Measurements from ENCODE around the gene TTC33.
"Not testable (repeated sequence)": the region's sequence is repeated elsewhere in the genome, so short reads cannot be mapped to it uniquely, and the experiment has no call there.

TTC33 gene

DNA sequence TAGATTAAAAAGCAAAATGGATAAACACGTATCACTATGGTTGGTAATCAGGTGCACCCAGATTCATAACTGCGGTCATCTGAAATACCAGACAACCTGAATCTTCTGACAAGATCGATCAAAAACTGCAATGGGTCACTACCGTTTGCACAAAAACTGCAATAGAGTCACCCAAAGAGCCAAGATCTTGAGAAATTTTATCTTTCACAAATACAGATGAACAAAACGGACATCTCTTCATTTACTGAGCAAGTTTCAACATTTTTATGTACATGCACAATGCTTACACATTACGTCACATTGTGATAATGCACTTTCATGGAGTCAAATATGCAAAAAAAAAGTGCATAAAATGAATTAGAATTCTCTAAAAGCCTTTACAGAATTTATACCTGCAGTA, 23.8 kb upstream of the TTC33 start:
- no peak for DNase-seq (ENCODE audit: low spot score)

DNA sequence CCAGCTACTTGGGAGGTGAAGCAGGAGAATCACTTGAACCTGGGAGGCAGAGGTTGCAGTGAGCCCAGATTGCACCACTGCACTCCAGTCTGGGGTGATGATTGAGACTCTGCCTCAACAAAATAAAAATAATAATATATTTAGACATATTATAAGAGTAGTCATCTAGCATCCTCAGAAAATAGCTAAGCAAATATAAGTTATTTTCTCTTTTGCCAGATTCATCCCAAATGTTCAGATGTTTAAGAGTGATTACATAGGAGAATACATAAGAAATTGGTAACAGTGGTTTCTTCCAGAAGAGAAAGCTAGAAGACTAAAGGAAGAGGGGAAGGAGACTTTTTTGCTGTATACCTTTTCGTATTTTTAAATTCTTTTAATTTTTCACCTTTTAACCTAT, 22.4 kb upstream of the TTC33 start:
- DNase-seq (ENCODE audit: low spot score), result no peak

GRCh38 chr5:40776658-40776977, 20.9 kb upstream of the TTC33 start:
- DNase-seq (ENCODE audit: low spot score), result no peak

DNA sequence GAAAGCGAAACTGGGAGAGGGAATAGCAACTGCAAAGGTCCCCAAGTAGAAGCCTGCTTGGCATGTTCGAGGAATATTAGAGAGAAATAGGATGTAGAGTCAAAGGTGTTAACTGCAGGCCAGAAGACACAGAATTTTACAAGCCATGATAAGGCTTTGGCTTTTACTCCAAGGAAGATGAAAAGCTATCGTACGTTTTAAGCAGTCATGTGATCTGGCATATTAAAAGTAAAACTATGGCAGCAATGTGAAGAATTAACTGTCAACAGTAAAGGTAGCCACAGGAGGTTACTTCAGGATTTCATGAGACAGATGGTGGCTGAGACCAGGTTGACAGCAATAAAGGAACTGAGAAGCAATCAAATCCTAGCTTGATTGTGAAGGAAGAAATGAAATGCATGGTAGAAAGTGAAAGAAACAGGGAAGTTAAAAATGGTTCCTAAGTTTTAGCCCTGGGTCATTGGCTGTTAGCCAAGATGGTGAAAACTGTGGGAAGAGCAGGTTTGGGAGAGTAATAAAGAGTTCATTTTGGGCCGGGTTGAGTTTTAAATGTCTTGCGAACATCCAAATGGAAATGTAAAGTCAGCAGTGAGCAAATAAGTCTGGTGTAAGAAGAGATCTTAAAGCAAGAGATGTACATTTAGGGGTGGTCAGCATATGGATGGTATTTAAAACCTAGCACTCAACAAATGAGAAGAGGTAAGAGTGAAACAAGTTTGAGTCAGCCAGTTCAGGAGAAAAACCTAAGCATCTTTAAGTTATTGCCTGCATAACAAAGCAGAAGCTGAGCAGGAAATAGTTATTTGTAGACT, 20.3 kb upstream of the TTC33 start:
- DNase-seq (ENCODE audit: low spot score), result no peak

- no peak for DNase-seq (ENCODE audit: low spot score)
Measured at GRCh38 chr5:40775085-40775845, 19.5 kb upstream of the TTC33 start.

DNA sequence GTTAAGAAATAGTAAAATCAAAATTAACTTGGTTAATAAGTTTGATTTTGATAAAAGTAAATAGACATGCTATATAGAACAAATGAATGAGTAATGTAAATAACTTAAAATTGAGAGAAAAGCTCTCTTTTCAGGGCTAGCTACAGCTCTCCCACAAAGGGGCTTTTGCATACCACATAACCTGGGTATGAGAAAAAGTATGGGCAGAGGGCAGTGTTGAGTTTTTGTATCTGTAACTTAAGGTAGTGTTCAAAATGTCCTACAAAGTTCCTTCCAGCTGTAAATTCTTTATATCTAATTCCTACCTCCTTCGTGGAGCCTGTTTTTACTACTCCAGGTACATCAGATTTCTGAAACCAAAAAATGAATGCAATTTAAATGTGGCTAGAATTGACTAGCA, 18.9 kb upstream of the TTC33 start:
- no peak for DNase-seq (ENCODE audit: low spot score)

- no peak for DNase-seq (ENCODE audit: low spot score)
Measured at GRCh38 chr5:40770764-40771163, 15.0 kb upstream of the TTC33 start.

- no peak for DNase-seq (ENCODE audit: low spot score)
Measured at GRCh38 chr5:40762705-40763104, 6.9 kb upstream of the TTC33 start.

DNA sequence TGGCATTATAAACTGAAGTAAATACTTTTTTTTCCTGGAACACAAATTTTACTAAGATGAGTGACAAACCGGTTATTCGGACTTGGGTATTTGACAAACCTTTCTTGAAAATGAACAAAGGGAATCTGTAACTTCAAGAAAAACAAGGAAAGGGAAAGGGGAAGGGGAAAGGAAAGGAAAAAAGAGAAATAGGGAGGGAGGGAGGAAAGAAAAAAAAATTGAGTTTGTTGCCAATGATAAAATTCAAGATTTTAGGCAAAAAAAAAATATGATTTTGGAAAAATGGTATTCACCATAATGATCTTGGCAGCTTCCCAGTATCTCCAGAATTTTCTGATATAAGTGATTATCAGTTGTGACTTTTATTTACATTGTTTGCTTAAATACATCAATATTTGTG, 1.6 kb upstream of the TTC33 start:
- no peak for DNase-seq (ENCODE audit: low spot score)

- peak; percentile 73 for DNase-seq (ENCODE audit: low spot score)
Measured at GRCh38 chr5:40755093-40755406, 711 bp downstream of the TTC33 start.

DNA sequence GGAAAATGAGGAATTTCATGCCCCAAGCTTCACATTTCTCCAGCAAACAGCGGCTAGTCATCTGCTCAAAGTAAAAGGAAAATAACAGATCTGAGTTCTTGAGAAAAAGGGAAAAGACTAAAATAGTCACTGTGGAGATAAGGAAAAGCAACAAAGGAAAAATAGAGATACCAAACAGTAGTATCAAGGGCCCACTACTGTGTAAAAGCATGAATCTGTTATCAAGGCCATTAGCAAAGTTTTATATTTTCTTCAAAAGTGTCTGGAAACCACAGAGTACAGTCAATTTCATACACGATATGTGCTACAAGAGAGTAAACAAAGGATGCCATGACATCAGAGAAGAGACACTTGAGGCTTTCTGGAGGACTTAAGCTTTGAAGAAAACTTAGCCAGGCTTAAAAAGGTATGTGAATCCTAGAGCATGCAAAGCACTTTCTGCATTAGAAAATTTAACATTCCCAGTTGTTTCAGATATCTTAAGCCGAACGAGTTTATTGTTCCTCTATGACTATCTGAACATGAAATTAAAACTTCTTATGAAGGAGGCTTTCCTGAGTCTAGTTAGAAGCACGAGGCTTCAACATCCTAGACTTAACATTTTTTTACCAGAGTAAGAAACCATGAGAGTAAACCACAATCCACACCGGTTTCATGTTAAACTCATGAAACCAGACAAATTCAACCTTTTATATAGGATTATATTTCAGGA, 1.2 kb downstream of the TTC33 start:
- peak; percentile 25 for DNase-seq (ENCODE audit: low spot score)

GRCh38 chr5:40746703-40747102, 9.1 kb downstream of the TTC33 start:
- DNase-seq (ENCODE audit: low spot score), result no peak

DNA sequence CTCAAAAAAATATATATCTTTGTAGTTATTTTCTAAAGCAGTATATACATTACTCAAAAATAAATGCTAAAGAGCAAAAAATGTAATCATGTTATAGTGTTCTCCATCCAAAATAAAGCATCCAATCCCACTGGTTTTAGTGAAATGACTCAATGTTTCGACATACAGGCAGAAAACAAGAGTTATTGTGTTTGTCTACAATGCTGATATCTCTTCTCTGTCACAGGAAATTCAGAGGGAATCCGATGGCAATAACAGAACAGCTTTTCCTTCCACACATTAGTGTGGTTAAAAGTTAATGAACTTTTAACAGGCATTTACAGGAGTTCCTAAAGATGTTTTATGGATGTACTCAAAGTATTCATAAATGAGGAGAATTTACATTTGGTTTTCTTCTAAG, 12.0 kb downstream of the TTC33 start:
- no peak for DNase-seq (ENCODE audit: low spot score)

DNA sequence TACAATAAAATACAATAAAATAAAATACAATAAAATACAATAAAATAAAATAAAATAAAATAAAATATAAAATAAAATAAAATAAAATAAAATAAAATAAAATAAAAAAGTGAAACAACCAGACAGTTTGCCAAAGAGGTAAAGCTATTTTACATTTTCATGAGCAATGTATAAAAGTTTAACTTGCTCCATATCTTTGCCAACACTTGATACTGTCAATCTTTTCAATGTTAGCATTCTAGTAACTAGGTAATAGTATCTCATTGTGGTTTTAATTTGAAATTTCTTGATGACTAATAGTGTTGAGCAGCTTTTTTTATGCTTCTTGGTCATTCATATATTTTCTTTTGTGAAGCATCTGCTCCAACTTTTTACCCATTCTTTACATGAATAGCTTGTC, 17.3 kb downstream of the TTC33 start:
- no peak for DNase-seq (ENCODE audit: low spot score)

DNA sequence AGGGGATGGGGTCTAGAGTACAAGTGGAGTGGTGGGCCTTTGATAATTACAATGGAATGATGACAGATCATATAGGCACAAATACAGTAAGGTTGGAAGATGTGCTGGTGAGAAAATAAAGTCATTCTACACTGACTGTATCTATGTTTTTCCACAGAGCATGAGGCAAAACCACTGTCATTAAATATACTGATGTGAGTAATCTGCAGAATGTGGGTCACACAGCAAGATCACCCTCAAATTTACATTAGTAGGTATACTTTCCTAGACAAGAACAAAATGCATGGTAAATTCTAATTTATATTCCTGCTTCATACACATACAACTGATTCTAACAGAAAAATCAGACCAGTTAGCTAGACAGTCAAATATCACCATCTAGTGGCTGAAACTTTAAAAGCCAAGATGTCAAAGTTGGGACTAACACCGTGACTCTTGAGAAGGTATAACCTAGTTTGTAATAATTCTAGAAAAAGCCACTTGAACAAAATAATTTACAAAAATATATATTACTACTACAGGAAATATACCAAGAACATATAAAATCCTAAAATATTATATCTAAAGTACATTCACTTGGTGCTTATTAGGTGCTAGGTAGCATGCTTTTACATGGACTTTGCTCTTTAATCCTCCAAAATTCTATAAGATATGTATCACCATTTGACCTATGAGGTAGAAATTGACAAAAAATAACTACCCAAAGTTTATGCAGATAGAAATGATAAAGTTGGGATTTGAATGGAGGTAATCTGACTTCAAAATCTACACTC, 19.5 kb downstream of the TTC33 start:
- peak; percentile 45 for DNase-seq (ENCODE audit: low spot score)

GRCh38 chr5:40735609-40736008, 20.2 kb downstream of the TTC33 start:
- no peak for DNase-seq (ENCODE audit: low spot score)

DNA sequence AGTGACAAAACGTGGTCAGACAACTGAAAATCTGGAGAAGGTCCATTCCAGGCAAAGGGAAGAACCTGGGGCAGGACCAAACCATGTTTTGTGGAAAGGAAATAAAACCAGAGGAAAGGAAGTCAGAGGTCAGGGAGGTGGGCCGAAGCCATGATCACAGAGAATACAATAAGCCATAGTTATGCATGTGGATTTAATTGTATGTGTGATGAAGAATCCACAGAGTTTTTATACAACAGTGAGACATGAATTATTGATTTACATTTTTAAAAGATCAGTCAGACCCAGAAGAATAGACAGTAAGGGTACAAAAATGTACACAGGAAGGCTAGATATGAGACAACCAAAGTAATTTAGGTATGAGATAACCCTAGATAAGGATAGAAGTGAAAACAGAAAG, 20.8 kb downstream of the TTC33 start:
- DNase-seq (ENCODE audit: low spot score), result no peak

DNA sequence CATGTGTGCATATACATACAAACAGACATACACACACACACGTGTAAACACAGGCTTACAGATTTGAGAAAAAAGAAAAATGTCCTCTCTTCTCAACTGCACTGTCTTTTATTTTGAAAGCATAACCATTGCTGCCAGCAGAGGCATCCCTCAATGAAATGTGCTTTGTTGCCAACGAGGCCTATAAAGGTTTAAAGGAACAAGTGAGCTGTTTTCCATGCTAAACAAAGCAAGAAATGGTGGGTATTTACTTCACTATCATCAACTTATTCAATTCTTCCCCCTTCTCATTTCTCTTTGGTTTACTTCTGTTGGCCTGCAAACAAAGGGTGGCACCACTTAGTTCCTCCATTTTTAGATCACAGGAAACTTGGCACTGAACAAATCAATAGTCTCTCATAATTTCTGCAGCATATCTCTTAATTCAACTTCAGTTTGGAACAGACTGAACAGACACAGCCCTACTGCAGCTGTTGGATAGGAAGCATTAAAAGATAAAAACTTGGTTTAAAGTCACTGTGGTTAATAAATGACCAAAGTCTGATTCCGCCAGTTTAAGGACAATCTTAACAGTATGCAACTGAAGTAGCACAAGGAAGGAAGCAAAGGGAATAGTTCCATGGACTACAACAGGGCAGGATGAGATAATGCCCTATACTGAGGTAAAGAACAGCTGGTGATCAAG, 21.7 kb downstream of the TTC33 start:
- DNase-seq (ENCODE audit: low spot score), result no peak

GRCh38 chr5:40733434-40733833, 22.3 kb downstream of the TTC33 start:
- no peak for DNase-seq (ENCODE audit: low spot score)

DNA sequence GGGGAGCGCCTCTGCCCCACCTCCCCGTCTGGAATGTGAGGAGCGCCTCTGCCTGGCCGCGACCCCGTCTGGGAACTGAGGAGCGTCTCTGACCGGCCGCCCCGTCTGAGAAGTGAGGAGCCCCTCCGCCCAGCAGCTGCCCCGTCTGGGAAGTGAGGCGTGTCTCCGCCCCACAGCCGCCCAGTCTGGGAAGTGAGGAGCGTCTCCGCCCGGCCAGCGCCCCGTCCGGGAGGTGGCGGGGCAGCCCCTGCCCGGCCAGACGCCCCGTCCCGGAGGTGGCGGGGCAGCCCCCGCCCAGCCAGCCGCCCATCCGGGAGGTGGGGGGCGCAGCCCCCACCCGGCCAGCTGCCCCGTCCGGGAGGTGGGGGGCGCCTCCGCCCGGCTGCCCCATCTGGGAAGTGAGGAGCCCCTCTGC, 33.3 kb downstream of the TTC33 start:
- DNase-seq (ENCODE audit: low spot score), result not testable (repeated sequence)

GRCh38 chr5:40720069-40720468, 35.7 kb downstream of the TTC33 start:
- no peak for DNase-seq (ENCODE audit: low spot score)

DNA sequence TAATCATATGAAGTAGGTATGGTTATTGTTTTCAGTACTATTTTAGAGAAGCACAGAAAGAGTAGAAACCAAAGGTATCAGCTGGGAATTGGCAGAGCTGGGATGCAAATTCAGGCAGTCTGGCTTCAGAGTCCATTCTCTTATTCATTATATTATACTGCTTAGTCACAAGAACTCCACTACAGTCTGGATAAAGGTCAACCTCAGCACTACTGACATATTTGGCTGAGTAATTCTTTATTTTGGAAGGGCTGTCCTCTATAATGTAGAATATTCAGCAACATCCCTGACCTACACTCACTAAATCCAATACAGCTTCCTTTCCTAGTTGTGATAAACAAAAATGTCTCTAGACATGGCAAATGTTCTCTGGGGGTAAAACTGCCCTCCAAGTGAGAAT, 38.5 kb downstream of the TTC33 start:
- DNase-seq (ENCODE audit: low spot score), result peak; percentile 66

All from hepatic stellate cell (primary cell).